ENCODE measurements around the gene PTPRT.

GRCh38 chr20:42556575-42556974 lies 633.1 kb downstream of the PTPRT start:
- TF ChIP-seq RAD21 (conservative IDR thresholded peaks at IDR 0.05 in 1 of 2, IDR thresholded peaks at IDR 0.05 in 1 of 2) (no peak), CBX8 (IDR thresholded peaks at IDR 0.05) (no peak), JUN (IDR thresholded peaks at IDR 0.05) (no peak), EP300 (IDR thresholded peaks at IDR 0.05) (no peak), RNF2 (IDR thresholded peaks at IDR 0.05; ENCODE audit: borderline replicate concordance, low read depth) (no peak), REST (IDR thresholded peaks at IDR 0.05) (no peak), NFE2L2 (conservative IDR thresholded peaks at IDR 0.05; ENCODE audit: low read length) (no peak), POLR2A (IDR thresholded peaks at IDR 0.05; ENCODE audit: low read length) (no peak), MAFK (IDR thresholded peaks at IDR 0.05; ENCODE audit: partially characterized antibody) (no peak), E2F6 (IDR thresholded peaks at IDR 0.05; ENCODE audit: borderline replicate concordance, low read depth) (no peak), CEBPB (IDR thresholded peaks at IDR 0.05) (no peak)
- TF ChIP-seq, protein P1, sequence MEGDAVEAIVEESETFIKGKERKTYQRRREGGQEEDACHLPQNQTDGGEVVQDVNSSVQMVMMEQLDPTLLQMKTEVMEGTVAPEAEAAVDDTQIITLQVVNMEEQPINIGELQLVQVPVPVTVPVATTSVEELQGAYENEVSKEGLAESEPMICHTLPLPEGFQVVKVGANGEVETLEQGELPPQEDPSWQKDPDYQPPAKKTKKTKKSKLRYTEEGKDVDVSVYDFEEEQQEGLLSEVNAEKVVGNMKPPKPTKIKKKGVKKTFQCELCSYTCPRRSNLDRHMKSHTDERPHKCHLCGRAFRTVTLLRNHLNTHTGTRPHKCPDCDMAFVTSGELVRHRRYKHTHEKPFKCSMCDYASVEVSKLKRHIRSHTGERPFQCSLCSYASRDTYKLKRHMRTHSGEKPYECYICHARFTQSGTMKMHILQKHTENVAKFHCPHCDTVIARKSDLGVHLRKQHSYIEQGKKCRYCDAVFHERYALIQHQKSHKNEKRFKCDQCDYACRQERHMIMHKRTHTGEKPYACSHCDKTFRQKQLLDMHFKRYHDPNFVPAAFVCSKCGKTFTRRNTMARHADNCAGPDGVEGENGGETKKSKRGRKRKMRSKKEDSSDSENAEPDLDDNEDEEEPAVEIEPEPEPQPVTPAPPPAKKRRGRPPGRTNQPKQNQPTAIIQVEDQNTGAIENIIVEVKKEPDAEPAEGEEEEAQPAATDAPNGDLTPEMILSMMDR (IDR thresholded peaks at IDR 0.05), result no peak
- TF ChIP-seq, protein P2, sequence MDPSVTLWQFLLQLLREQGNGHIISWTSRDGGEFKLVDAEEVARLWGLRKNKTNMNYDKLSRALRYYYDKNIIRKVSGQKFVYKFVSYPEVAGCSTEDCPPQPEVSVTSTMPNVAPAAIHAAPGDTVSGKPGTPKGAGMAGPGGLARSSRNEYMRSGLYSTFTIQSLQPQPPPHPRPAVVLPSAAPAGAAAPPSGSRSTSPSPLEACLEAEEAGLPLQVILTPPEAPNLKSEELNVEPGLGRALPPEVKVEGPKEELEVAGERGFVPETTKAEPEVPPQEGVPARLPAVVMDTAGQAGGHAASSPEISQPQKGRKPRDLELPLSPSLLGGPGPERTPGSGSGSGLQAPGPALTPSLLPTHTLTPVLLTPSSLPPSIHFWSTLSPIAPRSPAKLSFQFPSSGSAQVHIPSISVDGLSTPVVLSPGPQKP (IDR thresholded peaks at IDR 0.05; ENCODE audit: low read depth, low read length), result no peak

Data from A549 (cell line).